Adrenal gland (tissue), 5 donors: ENCODE measurements around the gene DHRS4.
A peak's percentile ranks its signal among the peaks of the same experiment; 100 is the strongest.
"Not testable (repeated sequence)": the region's sequence is repeated elsewhere in the genome, so short reads cannot be mapped to it uniquely, and the experiment has no call there.

Source experiments
- CTCF ChIP-seq, 6 experiments: fragments of 450-650 bp in 4 of 6; fragments of 200-600 bp in 2 of 6; sonication (generic) in 1 of 6; IDR thresholded peaks; 1 replicate in 5 of 6; 2 replicates in 1 of 6; pipeline versions ENCODE4 v1.5.1 to v1.8.0; 2016 to 2021; ENCODE audit warnings: antibody characterized with exemption in 6 of 6, mild to moderate bottlenecking in 2 of 6, moderate library complexity in 1 of 6
- POLR2A ChIP-seq, 2 donors: fragments of 450-650 bp; IDR thresholded peaks; one replicate each; pipeline ENCODE4 v1.6.1; 2017; ENCODE audit warnings: antibody characterized with exemption in 2 of 2, mild to moderate bottlenecking in 2 of 2, moderate library complexity in 1 of 2
- donor health status: DM: no; HTN: no; CAD: no.

DNA sequence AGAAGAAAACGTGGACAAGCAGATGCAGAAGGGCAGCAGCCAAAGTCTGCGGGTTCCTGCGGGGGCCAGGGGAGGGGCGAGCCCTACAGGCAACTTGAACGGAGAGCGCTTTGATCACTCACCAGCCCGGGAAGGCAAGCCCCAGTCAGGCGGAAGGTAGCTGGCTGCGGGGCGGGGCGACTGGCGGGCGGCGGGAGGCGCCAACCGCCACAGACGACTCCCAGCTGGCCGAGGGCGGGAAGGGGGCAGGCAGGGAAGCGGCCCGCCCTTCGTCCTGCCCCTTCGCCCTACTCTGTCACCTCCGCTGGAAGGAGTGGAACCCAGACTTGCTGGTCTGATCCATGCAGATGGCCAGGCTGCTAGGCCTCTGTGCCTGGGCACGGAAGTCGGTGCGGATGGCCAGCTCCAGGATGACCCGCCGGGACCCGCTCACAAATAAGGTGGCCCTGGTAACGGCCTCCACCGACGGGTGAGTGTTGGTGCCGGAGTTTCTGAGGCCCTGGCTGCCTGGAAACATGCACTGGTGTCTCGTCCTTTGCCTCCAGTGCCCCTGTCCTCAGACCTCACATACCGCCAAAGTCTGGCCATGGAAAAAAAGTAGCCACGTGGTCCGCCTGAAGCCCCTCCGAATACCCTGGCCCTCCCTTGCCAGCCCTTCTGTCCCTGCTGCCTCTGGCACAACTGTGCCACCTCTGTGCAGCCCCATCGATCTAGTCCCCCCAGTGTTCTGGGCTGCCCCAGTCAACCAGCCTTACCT lies 35.2 kb downstream of the DHRS4 start, which contains the start of gene DHRS4L2:
- TF ChIP-seq CTCF (IDR thresholded peaks at IDR 0.05) = not testable (repeated sequence)
- TF ChIP-seq POLR2A (IDR thresholded peaks at IDR 0.05) = peak in 1 of 2 donors; percentile 45
